GM10847 (cell line): Measurements from ENCODE around the gene PDLIM1.

Source experiments
- POLR2A ChIP-seq: IDR thresholded peaks from 2 replicates; pipeline ENCODE4 v1.6.1; 2011; ENCODE audit not compliant: insufficient read length; ENCODE audit errors: extremely low read depth

The PDLIM1 gene

DNA sequence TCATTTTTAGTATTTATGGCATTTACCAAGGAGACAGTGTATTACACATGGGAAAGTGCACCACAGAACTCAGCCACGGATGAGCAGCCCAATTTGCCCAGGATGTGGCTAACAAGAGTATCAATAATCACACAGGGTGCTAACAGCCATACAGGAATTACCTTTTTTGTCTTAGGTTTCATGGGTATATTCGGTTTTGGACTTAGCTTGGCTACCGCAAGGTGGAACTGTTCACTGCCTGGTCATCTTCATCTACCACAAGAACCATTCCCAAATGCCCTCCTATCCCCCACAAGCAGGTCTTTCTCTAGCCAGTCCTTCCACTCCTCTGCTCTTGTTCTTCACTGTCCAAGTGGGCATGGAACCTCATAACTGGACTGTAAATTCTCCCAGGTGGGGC, 6.0 kb downstream of the PDLIM1 start:
- TF ChIP-seq POLR2A, result no peak

DNA sequence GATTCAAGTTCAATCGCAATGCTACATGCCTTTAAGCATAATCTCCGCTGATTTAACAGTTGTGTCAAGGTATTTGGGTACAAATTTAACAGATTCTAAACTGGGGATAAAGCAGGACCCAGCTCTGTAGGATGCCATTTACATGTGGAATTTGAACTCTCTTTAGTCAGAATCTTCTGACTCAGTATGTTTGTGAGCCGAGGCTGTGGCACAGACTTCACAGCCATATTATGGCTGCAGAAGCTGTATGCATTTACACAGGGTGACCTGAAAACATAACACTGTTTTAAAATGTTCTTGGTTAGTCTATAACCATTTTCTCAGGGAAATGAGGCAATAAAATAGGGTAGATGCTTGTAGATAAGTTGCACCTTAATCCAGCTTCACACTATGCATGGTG, 8.7 kb downstream of the PDLIM1 start:
- no peak for TF ChIP-seq POLR2A

DNA sequence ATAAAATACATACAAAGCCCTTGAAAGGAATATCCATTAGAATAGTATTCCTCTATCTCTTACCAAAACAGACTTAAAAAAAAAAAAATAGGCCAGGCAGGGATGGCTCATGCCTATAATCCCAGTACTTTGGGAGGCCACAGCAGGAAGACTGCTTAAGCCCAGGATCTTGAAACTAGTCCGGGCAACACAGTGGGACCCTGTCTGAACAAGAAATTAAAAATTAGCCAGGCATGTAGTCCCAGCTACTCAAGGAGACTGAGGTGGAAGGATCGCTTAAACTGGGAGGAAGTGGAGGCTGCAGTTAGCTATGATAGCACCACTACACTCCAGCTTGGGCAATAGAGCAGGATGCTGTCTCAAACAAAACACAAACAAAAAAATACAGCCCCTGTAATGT, 9.6 kb downstream of the PDLIM1 start:
- no peak for TF ChIP-seq POLR2A

GRCh38 chr10:95280637-95281036, 10.2 kb downstream of the PDLIM1 start:
- TF ChIP-seq POLR2A, result no peak

GRCh38 chr10:95279042-95279820, 11.6 kb downstream of the PDLIM1 start:
- no peak for TF ChIP-seq POLR2A

DNA sequence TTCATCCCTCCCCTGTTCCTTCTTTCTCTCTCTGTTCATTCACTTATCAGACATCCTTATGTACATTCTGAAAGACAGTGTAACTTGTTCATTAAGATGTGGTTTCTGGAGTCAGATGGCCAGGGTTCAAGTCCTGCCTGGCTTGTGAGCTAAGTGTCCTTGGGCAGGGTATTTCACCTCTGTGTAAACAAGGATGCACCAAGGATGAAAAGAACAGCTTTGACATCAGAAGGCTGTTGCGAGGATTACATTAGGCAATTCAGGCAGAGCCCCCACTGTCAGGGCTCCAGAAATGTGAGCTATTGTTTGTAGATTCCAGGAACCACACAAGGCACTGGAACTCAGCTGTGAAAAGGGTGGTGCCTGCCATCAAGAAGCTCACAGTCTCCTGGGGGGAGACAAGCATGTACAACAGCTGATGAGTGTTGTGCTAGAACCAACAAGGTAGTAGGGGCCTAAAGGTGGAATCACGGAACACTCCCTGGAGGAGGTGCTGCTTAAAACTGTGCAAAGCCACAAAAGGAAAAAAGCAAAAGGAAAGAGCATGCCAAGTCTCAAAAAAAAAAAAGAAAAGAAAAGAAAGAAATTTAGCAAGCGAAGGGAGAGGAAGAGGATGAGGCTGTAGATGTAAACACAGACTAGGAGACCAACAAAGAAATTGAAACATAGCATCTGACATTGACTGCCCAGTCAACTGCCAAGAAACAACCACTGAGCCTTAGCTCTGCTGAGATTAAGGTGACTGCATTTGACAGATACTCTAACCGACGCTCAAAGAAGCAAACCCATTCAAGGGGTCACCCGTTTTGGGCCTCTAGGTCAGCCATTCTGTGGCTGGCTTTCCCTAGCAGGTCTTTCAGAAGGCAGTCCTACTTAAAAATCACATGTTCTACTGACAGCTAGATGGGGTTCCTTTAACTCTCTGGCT, 12.5 kb downstream of the PDLIM1 start:
- no peak for TF ChIP-seq POLR2A

- no peak for TF ChIP-seq POLR2A
Measured at GRCh38 chr10:95277614-95278013, 13.2 kb downstream of the PDLIM1 start.

DNA sequence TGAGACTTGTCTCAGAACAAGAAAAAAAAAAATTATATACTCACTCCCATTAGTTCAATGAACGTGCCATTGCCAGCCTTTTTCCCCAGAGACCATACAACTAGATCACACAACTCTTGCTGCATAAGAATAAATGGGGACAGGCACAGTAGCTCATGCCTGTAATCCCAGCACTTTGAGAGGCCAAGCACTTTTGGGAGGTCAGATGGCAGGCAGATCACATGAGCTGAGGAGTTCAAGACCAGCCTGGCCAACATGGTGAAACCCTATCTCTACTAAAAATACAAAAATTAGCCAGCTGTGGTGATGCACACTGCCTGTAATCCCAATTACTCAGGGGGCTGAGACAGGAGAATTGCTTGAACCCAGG, 13.6 kb downstream of the PDLIM1 start:
- no peak for TF ChIP-seq POLR2A

DNA sequence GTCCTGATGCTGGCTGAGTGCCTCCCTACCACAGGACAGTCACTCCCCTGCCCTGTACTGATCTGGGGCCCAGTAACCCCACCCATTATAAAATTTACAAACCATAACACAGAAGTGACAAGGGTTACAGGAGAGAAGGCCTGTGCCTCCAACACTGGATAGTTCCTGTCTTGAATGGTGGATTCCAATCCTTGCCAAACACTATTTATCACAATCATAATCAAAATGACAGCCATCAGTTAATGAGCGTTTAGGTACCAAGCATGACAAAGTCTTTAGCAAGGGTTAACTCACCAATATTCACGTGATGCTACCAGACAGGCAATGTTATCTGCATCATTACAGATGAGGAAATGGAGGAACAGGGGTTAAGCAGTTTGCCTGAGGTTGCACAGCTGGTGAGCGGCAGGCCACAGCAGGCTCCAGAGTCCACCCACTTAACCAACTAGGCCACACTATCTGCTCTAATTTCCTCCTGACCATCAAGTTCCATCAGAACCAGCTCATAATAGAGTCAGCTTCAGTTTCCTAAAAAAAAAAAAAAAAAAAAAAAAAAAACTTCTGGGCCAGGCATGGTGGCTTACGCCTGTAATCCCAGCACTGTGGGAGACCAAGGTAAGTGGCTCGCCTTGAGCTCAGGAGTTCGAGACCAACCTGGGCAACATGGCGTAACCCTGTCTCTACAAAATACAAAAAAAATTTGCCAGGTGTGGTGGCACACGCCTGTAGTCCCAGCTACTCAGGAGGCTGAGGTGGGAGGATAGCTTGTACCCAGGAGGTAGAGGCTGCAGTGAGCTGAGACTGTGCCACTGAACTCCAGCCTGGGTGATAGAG, 14.2 kb downstream of the PDLIM1 start:
- no peak for TF ChIP-seq POLR2A

GRCh38 chr10:95275726-95276366, 15.0 kb downstream of the PDLIM1 start:
- no peak for TF ChIP-seq POLR2A

DNA sequence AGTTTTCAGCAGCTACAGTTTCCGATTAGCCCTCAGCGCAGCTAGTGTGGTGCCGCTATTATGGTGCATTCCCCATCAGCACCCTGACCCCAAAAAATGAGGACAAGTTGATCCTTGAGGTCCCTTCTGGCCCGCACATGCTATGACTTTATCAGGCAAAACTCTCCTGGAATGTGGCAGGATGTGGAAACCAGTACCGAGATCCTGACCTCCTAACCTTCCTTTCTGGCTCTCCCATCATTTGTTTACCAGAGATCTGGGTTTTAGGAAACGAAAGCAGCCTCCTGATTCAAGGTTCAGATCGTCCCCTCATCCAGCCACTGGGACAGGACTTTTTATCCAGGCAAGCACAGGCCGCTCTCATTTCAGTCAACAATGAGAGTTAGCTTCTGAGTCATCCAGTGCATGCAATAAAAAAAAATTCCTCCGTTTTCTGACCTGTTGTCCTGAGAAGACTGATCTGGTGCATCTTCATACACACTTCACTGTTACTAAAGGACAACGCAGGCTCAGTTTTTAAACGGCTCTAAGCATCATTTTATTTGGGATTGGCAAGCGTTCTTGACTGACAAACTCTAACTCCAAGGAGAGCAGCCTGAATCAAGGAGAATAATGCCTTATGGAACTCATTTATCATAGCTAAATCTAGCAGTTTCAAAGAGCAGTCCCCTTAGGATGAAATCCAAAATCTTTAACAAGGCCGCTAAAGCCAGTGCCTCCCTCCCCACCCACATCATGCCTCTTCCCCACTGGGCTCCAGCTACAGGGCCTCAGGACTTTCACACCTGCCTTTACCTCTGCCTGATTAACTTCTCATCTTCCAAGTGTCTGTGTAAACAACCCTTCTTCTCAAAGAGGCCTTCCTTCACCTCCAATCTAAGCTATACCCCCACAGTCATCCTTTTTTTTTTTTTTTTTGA, 17.1 kb downstream of the PDLIM1 start:
- TF ChIP-seq POLR2A, result no peak

GRCh38 chr10:95268438-95268837, 22.4 kb downstream of the PDLIM1 start:
- no peak for TF ChIP-seq POLR2A

- TF ChIP-seq POLR2A, result no peak
Measured at GRCh38 chr10:95267251-95267650, 23.6 kb downstream of the PDLIM1 start.

- no peak for TF ChIP-seq POLR2A
Measured at GRCh38 chr10:95266674-95267095, 24.1 kb downstream of the PDLIM1 start.
